NCI-H1105 (cell line): ENCODE measurements around the gene SNX14.

Experiments
- DNase-seq: peaks from one replicate; lab custom pipeline; 2025; lab: John Stamatoyannopoulos, UW

The SNX14 gene

GRCh38 chr6:85464260-85464644, 129.4 kb downstream of the SNX14 start:
- DNase-seq = no peak

GRCh38 chr6:85463621-85464259, 129.9 kb downstream of the SNX14 start:
- DNase-seq = no peak

- no peak for DNase-seq
These were observed 131.0 kb downstream of the SNX14 start for GRCh38 chr6:85462673-85463072.

- no peak for DNase-seq
These were observed 131.9 kb downstream of the SNX14 start for GRCh38 chr6:85461798-85462170.

- no peak for DNase-seq
These were observed 132.5 kb downstream of the SNX14 start for GRCh38 chr6:85460921-85461797.

- no peak for DNase-seq
These were observed 133.3 kb downstream of the SNX14 start for GRCh38 chr6:85460154-85460920.

GRCh38 chr6:85459224-85459901, 134.3 kb downstream of the SNX14 start:
- no peak for DNase-seq

GRCh38 chr6:85458782-85459181, 134.9 kb downstream of the SNX14 start:
- no peak for DNase-seq

- DNase-seq = no peak
These were observed 135.5 kb downstream of the SNX14 start for GRCh38 chr6:85458184-85458583.

- DNase-seq = no peak
These were observed 136.9 kb downstream of the SNX14 start for GRCh38 chr6:85456782-85457181.
